NCI-H345 treated with DMSO at 0.1 percent for 48 hours (cell line): Measurements from ENCODE around the gene PACS1.

Experiments
- DNase-seq: peaks from one replicate; lab custom pipeline; 2025; ENCODE audit not compliant: unreplicated experiment; lab: John Stamatoyannopoulos, UW

PACS1 gene

DNA sequence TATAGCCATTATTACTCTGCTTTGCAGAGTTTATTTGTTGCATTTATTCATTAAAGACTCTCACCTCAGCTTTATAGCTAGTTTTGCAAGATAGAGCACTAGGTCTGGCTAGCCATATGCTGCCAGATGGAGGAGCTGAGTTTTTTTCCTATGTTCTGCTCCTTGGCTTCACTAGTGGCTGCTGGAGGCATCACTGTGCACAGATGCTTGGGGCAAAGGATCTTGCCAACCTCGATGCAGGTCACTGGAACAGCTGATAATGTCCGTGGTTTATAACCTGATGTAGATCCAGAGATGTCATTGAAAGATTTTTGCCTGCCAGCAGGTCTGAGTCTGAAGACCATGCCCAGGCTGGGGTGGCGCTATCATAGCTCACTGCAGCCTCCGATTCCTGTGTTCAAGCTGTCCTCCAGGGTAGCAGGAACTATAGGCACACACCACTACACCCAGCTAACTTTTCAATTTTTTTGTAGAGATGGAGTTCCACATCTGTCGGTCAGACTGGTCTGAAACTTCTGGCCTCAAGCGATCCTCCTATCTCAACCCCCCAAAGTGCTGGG, 63.2 kb downstream of the PACS1 start:
- DNase-seq = no peak

DNA sequence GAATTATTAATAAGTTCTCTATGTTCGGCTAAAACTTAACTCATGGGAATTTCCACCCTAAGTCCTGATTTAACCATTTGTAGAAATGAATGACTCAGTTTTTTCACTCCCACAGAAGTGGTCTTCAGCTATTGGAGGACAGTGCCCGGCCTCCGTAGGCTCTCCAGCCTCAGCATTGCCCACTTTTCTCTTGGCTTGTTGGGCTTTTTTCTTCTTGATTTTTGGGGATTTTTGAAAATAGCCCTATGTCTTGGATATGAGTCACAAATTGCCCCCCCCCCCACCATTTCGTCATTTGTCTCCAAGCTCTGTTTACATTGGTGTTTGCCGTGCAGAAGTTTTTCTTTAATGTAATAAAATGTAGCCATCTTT, 66.7 kb downstream of the PACS1 start:
- DNase-seq = no peak

- no peak for DNase-seq
Measured at GRCh38 chr11:66139817-66140404, 69.8 kb downstream of the PACS1 start.

DNA sequence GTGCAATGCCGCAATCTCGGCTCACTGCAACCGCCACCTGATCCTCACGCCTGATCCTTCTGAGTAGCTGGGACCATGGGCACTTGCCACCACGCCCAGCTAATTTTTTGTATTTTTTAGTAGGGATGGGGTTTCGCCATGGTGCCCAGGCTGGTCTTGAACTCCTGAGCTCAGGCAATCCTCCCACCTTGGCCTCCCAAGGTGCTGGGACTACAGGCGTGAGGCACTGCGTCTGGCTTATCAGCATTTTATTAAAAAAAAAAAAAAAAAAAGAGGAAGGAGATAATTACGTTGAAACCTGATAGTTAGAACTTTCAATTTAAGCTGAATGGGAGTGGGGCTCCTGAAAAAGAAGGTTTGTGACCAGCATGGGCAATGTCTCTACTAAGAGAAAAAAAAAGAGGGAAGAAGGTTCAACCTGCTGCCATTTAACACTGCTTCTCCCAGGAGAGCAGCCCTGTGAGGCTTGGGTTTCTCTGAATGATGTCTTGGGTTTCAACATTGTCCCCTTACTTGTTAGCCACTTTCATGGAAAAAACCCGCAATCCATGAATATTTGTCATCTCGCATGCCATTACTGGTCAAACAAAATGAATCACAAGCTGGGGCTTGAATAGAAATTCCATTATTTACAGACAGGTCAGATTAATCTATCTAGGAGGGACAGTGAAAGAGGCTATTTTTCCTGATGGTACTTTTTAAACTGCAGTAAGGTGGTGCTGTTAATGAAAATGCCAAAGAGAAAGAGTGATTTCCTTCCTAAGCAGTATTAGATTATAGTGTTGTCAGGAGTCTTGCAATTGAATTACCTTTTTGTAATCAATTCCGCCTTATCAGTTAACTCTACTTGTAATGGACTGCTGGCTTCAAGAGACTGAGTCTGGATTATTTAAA, 72.5 kb downstream of the PACS1 start:
- DNase-seq = no peak

- DNase-seq = no peak
Measured at GRCh38 chr11:66143264-66143566, 73.1 kb downstream of the PACS1 start.

DNA sequence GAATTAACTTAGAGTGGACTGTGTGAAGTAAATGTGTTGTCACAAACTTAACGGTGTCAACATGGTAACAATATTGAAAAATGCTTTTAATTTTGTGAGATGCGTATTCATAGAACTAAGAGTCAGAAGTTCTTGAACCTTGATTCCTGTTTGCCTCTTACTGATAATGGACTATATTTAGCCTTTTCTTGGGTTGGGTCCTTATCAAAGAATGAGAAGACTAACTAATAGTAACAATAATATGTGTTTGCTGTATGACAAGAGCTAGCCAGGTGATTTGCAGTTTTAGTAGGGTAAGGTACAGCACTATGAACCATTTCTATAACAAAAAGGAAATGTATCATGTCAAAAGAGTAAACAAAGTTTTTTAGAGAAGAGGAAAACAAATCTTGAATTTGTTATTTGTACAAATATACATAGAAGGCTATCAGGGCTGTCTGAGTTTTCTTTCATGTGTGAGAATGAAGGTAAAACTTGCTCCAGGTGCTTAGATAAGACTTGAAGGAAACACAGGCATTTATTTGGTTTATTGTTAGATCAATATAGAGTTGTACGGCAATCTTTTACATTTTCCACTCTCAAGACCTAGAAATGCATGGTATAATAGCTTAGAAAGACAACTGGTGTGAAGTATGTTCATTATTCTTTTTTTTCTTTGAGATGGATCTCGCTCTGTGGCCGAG, 74.1 kb downstream of the PACS1 start:
- DNase-seq = no peak

DNA sequence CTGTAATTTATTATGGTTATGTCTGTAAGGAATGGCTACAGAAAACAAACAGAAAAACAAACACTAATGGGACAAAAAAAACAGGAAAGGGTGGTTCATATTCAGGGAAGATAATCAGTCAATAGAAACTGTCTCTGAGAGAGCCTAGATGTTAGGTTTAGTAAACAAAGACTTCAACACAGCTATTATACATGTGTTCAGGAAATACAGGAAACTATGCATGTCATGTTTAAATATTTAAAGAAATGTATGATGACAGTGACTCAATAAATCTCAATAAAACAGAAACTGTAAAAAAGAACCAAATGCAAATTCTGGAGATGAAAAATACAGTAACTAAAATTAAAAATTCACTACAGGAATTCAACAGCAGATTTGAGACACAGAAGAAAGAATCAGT, 76.0 kb downstream of the PACS1 start:
- DNase-seq = no peak

GRCh38 chr11:66146940-66147339, 76.9 kb downstream of the PACS1 start:
- DNase-seq = no peak

- DNase-seq = no peak
Measured at GRCh38 chr11:66150140-66150539, 80.1 kb downstream of the PACS1 start.

DNA sequence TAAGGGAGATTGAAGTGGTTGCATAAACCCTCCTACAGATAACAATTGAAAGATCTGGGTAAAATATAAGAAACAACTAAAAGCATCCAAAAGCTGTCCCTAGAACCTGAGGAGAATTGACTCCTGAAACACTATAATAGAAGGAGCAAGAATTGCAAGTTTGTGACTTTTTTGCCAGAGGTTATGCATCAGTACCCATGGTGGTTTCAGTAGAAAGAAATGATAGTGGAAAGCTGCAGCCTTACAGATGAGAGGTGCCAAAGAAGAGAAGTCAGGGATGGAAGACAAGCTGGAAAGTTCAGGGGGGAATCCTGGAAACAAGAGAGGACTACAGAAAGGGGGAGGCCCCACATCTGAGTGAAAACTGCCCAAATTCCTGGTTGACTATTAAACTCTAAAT, 80.7 kb downstream of the PACS1 start:
- DNase-seq = no peak

DNA sequence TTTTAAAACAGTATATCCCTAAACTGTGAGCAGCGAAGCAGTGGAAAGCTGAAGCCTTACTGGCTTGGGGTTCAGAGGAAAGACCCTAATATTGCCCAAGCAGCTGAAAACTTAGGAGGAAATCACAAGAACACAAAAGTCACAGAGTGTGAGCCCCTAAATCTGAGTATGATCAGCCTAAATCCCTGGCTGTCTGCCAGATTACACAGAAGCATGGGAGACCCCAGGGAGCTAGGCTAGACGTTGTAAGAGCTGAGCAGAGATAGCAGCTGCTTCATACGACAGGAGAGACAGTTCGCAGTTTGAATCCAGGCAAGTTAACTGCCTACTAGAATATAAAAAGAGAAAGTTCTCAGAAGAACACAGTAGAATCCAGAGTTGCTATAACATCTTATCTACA, 81.2 kb downstream of the PACS1 start:
- DNase-seq = peak; percentile 32

GRCh38 chr11:66154109-66154508, 84.0 kb downstream of the PACS1 start:
- DNase-seq = no peak

DNA sequence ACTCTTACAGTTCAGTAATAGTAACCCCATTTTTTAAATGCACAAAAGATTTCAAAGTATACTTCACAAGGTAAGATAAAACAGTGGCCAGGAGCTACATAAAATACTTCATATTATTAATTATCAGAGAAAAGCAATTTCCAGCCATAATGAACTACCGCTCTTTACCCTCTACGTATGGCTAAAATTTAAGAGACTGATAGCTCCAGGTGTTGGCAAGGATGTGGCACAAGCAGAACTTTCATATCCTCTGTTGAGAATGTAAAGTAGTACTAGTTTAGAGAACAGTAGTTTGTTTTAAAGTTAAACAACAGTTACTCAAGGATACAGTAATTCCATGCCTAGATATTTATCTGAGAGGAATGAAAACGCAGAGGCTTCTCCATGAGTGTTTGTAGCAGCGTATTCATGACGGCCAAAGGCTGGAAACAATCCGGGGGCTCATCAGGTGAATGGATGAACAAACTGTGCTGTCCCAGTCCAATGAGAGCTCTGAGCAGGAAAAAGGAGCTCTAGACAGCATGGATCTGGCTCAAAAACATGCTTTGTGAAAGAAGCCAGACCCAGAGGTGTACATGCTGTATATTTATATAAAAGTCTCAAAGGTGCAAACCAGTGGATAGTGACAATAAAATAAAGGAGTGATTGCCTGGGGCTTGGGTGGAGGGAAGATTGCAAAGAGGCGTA, 85.5 kb downstream of the PACS1 start:
- no peak for DNase-seq

GRCh38 chr11:66157182-66157864, 87.3 kb downstream of the PACS1 start:
- no peak for DNase-seq

GRCh38 chr11:66158156-66158555, 88.1 kb downstream of the PACS1 start:
- no peak for DNase-seq

- DNase-seq = no peak
Measured at GRCh38 chr11:66159324-66159984, 89.4 kb downstream of the PACS1 start.

DNA sequence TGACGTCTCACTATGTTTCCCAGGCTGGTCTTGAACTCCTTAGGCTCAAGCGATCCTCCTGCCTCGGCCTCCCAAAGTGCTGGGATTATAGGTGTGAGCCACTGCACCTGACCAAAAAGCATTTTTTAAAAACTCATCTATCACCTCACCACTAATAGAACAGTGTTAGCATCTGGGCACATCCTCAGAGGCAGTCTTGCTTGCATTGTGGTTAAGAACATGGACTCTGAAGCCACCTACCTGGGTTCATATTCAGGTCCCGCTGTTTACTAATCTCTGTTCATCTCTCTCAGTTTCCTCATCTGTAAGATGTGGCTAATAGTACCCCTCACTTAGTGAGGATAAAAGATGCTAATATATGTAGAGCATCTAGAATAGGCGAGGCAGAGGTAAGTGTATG, 90.6 kb downstream of the PACS1 start:
- DNase-seq = no peak

DNA sequence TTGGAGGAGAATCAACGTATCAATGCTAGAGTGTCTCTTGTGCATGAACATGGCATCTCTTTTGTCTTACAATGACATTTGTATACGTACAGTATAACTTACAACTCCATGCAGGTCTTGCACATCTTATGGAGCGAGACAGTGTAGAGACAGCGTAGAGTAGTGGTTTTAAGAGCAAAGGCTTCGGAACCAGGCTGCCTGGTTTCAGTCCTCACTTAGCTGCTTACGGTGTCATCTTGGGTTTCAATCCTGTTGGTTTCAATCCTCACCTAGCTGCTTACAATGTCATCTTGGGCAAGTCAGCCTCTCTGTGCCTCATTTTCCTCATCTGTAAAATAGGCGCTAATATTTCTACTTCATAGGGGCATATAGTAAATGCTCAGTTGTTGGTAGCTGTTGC, 98.2 kb downstream of the PACS1 start:
- no peak for DNase-seq

DNA sequence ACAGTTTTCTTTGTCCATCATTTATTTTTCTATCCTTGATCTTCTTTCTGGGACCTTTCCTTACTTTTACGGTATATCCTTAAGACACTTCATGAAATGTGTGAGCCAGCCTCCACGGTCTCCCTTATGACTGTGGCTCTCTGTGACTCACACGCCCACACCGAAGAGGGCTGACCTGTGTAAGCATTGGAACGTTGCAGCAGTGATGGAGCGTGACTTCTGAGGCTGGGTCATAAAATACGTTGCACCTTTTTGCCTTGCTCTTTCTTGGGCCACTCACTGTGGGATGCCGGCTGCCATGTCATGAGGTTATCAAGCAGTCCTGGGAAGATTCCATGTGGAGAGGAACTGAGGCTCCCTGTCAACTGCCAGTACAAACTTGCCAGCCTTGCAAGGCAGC, 102.1 kb downstream of the PACS1 start:
- no peak for DNase-seq

DNA sequence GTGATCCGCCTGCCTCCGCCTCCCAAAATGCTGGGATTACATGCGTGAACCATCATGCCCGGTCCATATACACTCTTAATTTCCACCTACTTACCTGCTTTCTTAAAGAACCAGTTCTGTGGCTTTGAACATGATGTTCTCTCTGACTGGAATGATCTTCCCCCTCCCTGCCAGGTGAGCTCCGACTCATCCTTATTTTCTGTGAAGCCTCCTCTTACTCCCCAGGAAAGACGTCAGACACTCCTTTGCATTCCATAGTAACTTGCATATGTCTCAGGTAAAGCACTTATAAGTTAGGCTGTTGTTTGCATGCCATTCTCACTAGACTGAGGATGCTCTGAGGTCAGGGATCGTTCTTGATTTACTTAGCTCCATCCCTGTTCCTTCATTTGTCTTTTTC, 106.6 kb downstream of the PACS1 start:
- no peak for DNase-seq
